GM12875 (cell line): ENCODE results near the gene ARHGEF7.

Source experiments
- H3K4me3 ChIP-seq: one replicate; pipeline ENCODE4 v1.5.1; 2011; ENCODE audit warnings: low read depth, low read length, control low read depth
- CTCF ChIP-seq: IDR thresholded peaks from 2 replicates; pipeline ENCODE4 v1.5.1; 2011; ENCODE audit warnings: low read depth, mild to moderate bottlenecking, control low read depth, inconsistent platforms, low read length, moderate library complexity, borderline replicate concordance; ENCODE audit not compliant: insufficient read depth

The ARHGEF7 gene

GRCh38 chr13:111281751-111282311, 166.7 kb downstream of the ARHGEF7 start:
- TF ChIP-seq CTCF, result no peak
- H3K4me3 ChIP-seq, result no peak overlapping the region

- no peak overlapping the region for H3K4me3 ChIP-seq
- TF ChIP-seq CTCF, result no peak
Observed at GRCh38 chr13:111282425-111282824, 167.3 kb downstream of the ARHGEF7 start.

GRCh38 chr13:111282997-111283396, 167.9 kb downstream of the ARHGEF7 start:
- H3K4me3 ChIP-seq, result no peak overlapping the region
- TF ChIP-seq CTCF, result no peak

- TF ChIP-seq CTCF, result no peak
Observed at GRCh38 chr13:111283457-111283856, 168.3 kb downstream of the ARHGEF7 start.

GRCh38 chr13:111283991-111284390, 168.9 kb downstream of the ARHGEF7 start:
- no peak overlapping the region for H3K4me3 ChIP-seq
- no peak for TF ChIP-seq CTCF

More at GRCh38 chr13:111283457-111283856, 168.3 kb downstream of the ARHGEF7 start:
- no peak overlapping the region for H3K4me3 ChIP-seq

- no peak overlapping the region for H3K4me3 ChIP-seq
- TF ChIP-seq CTCF, result no peak
Observed at GRCh38 chr13:111284565-111284964, 169.5 kb downstream of the ARHGEF7 start.

GRCh38 chr13:111286162-111286561, 171.1 kb downstream of the ARHGEF7 start:
- no peak for TF ChIP-seq CTCF
- no peak overlapping the region for H3K4me3 ChIP-seq
